Measurements from ENCODE around the gene PRSS23. TPM values are rescaled to one million over a fixed set of nuclear protein-coding genes. Genes with fewer than 3 reads are reported as not detected.

PRSS23 gene
- total RNA-seq, 2 experiments from 2014 or later = not detected

DNA sequence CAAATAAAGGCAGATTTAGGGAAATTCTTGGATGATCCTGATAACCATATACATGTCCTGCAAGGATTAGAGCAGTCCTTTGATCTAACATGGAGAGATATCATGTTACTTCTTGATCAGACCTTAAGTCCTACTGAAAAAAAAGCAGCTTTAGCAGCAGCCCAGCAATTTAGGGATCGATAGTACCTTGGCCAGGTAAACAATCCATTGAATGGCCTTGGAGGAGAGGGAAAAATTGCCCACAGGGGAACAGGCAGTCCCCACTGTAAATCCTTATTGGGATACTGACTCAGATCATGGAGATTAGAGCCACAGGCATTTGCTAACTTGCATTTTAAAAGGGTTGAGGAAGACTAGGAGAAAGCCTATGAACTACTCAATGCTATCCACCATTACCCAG lies 47.8 kb downstream of the PRSS23 start:
- no peak overlapping the region for H3K27ac ChIP-seq (ENCODE audit: low read depth, low read length, poor library complexity, severe bottlenecking)
- intact Hi-C loops (cut with micrococcal nuclease; ENCODE audit: unreplicated experiment) = no loop called here

DNA sequence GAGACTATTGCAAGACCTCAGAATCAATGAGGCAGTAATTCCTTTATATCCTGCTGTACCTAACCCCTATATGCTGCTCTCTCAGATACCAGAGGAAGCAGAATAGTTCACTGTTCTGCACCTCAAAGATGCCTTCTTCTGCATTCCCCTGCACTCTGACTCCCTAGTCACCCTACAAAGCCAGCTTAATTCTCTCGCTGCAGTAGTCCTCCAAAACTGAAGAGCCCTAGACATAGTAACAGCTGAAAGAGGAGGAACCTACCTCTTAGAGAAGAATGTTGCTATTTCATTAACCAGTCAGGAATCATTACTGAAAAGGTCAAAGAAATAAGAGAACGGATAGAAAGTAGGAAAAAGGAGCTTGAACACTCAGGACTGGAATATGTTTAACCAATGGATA lies 49.3 kb downstream of the PRSS23 start:
- H3K4me2 ChIP-seq (ENCODE audit: low read length) = no peak overlapping the region
- H3K4me1 ChIP-seq (ENCODE audit: insufficient read depth, low read length, poor library complexity, severe bottlenecking) = no peaks in the 10 kb centered on the region
- H2AFZ ChIP-seq (ENCODE audit: low read length) = no peak overlapping the region
- H3K4me3 ChIP-seq (ENCODE audit: low read depth, low read length, poor library complexity, severe bottlenecking) = no peak overlapping the region
- no peaks in the 10 kb centered on the region for H3K9me2 ChIP-seq (ENCODE audit: insufficient read depth, low read length)
- ChIA-PET POLR2A (no interaction called here), CTCF (ENCODE audit: unreplicated experiment) (no interaction called here)
- no peak overlapping the region for H3K27ac ChIP-seq (ENCODE audit: low read depth, low read length, poor library complexity, severe bottlenecking)
- TF ChIP-seq, protein P1, sequence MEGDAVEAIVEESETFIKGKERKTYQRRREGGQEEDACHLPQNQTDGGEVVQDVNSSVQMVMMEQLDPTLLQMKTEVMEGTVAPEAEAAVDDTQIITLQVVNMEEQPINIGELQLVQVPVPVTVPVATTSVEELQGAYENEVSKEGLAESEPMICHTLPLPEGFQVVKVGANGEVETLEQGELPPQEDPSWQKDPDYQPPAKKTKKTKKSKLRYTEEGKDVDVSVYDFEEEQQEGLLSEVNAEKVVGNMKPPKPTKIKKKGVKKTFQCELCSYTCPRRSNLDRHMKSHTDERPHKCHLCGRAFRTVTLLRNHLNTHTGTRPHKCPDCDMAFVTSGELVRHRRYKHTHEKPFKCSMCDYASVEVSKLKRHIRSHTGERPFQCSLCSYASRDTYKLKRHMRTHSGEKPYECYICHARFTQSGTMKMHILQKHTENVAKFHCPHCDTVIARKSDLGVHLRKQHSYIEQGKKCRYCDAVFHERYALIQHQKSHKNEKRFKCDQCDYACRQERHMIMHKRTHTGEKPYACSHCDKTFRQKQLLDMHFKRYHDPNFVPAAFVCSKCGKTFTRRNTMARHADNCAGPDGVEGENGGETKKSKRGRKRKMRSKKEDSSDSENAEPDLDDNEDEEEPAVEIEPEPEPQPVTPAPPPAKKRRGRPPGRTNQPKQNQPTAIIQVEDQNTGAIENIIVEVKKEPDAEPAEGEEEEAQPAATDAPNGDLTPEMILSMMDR (conservative IDR thresholded peaks at IDR 0.05; ENCODE audit: low read length) = no peak
- TF ChIP-seq EZH2phosphoT487 (IDR thresholded peaks at IDR 0.05; ENCODE audit: borderline replicate concordance, low read depth, low read length) = no peak
- H4K20me1 ChIP-seq (ENCODE audit: insufficient read depth, low read length) = no peaks in the 10 kb centered on the region
- H3K36me3 ChIP-seq (ENCODE audit: insufficient read depth, low read length) = no peaks in the 10 kb centered on the region
- intact Hi-C loops (cut with micrococcal nuclease; ENCODE audit: unreplicated experiment) = no loop called here
- DNase-seq (ENCODE audit: low spot score) = no peak
- no TSS peak for BruUV-seq (replicated peaks)
- H3K79me2 ChIP-seq (ENCODE audit: insufficient read depth, low read depth, low read length) = no peaks in the 10 kb centered on the region
- H3K9me3 ChIP-seq (ENCODE audit: low read length) = no peaks in the 10 kb centered on the region

More for the DNA sequence above, 47.8 kb downstream of the PRSS23 start:
- Histone ChIP-seq H2AFZ (ENCODE audit: low read length) (no peak overlapping the region), H4K20me1 (ENCODE audit: insufficient read depth, low read length) (no peaks in the 10 kb centered on the region), H3K4me1 (ENCODE audit: insufficient read depth, low read length, poor library complexity, severe bottlenecking) (no peaks in the 10 kb centered on the region), H3K79me2 (ENCODE audit: insufficient read depth, low read depth, low read length) (no peaks in the 10 kb centered on the region), H3K9me3 (ENCODE audit: low read length) (no peaks in the 10 kb centered on the region), H3K4me3 (ENCODE audit: low read depth, low read length, poor library complexity, severe bottlenecking) (no peak overlapping the region), H3K36me3 (ENCODE audit: insufficient read depth, low read length) (no peaks in the 10 kb centered on the region), H3K4me2 (ENCODE audit: low read length) (no peak overlapping the region), H3K9me2 (ENCODE audit: insufficient read depth, low read length) (no peaks in the 10 kb centered on the region)
- POLR2A ChIA-PET = no interaction called here
- no TSS peak for BruUV-seq (replicated peaks)
- DNase-seq (ENCODE audit: low spot score) = no peak
- TF ChIP-seq, protein P1 (conservative IDR thresholded peaks at IDR 0.05; ENCODE audit: low read length) = no peak
- no peak for TF ChIP-seq EZH2phosphoT487 (IDR thresholded peaks at IDR 0.05; ENCODE audit: borderline replicate concordance, low read depth, low read length)
- CTCF ChIA-PET (ENCODE audit: unreplicated experiment) = no interaction called here

Other genes starting within 250 kb of the PRSS23 start
- gene ME3, start 127.9 kb upstream of the PRSS23 start, total RNA-seq (2014; rRNA removed; shearing (Covaris generic)) = not detected in 2 replicates
- gene ME3, start 127.9 kb upstream of the PRSS23 start, total RNA-seq (2022) = not detected in 2 replicates
- 0.05 TPM in 1 of 2 replicates, not detected in the other for gene FZD4, start 154.9 kb downstream of the PRSS23 start, total RNA-seq (2014; rRNA removed; shearing (Covaris generic))
- gene FZD4, start 154.9 kb downstream of the PRSS23 start, total RNA-seq (2022) = 0.06 and 0.17 TPM in 2 replicates
- 9.4 and 14.5 TPM in 2 replicates for gene TMEM135, start 237.4 kb downstream of the PRSS23 start, total RNA-seq (2014; rRNA removed; shearing (Covaris generic))
- 48.2 and 56.4 TPM in 2 replicates for gene TMEM135, start 237.4 kb downstream of the PRSS23 start, total RNA-seq (2022)